Activated CD4-positive, alpha-beta T cell treated with anti-CD3 and anti-CD28 coated beads, Interleukin-2, amount 10 ng/mL, durations not matched to agents 7 days and 5 days (primary cell): ENCODE data around the gene RYR3. TPM values are rescaled to one million over a fixed set of nuclear protein-coding genes. Genes with fewer than 3 reads are reported as not detected.

Source experiments
- CTCF ChIA-PET: fragments of 350-600 bp; sonication (Branson Sonifier 250); formaldehyde crosslinking; loops from one replicate; lab custom pipeline; 2021; ENCODE audit warnings: antibody characterized with exemption; lab: Charles Lee
- POLR2A ChIA-PET: fragments of 350-600 bp; sonication (Branson Sonifier 250); formaldehyde crosslinking; loops from one replicate; lab custom pipeline; 2021; ENCODE audit warnings: antibody characterized with exemption; lab: Charles Lee
- DNase-seq: peaks from one replicate; pipeline ENCODE4 v3.0.0-alpha.2; 2020
- H3K27ac Mint-ChIP-seq: one replicate; pipeline ENCODE4 v1.8.0; 2021; ENCODE audit warnings: mild to moderate bottlenecking, moderate library complexity, mixed read lengths
- H3K27me3 Mint-ChIP-seq: one replicate; pipeline ENCODE4 v1.8.0; 2021; ENCODE audit warnings: mixed read lengths
- H3K36me3 Mint-ChIP-seq: one replicate; pipeline ENCODE4 v1.8.0; 2021; ENCODE audit warnings: low read depth, mixed read lengths
- H3K4me1 Mint-ChIP-seq: one replicate; pipeline ENCODE4 v1.8.0; 2021; ENCODE audit warnings: mixed read lengths
- H3K4me3 Mint-ChIP-seq: one replicate; pipeline ENCODE4 v1.8.0; 2021; ENCODE audit warnings: mild to moderate bottlenecking, moderate library complexity, mixed read lengths
- H3K9me3 Mint-ChIP-seq: one replicate; pipeline ENCODE4 v1.8.0; 2021; ENCODE audit warnings: mixed read lengths
- total RNA-seq, 2 experiments: library from RNA; stranded (reverse); gene quantifications; one replicate each; pipeline ENCODE4 v1.2.3, GENCODE V29; 2021

RYR3 gene
- total RNA-seq, 2 experiments from 2014 or later = not detected

DNA sequence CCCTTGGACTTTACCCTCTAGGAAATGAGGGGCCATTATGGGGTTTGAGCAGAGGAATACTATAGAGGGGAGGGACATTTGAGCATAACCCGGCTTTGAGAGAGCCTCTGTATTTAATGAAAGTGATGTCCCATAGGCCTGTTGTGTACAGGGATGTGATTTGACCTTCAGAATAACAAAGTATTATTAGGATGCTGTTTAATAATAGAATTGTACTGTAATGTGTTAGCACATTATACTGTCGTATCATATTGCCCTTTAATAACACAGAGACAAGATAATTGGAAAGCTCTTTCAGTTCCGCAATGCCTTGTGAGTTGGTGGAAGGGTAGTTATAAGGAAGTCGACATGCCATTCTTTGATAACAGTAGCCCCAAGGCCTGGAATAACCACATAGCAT, 328.3 kb downstream of the RYR3 start:
- H3K27ac Mint-ChIP-seq = no peak overlapping the region
- H3K27me3 Mint-ChIP-seq = peaks cover 12% of the 10 kb centered on the region
- no peak for DNase-seq
- H3K9me3 Mint-ChIP-seq = no peaks in the 10 kb centered on the region
- ChIA-PET CTCF (no interaction called here), POLR2A (no interaction called here)
- H3K36me3 Mint-ChIP-seq = no peaks in the 10 kb centered on the region
- no peak overlapping the region for H3K4me3 Mint-ChIP-seq
- H3K4me1 Mint-ChIP-seq = no peaks in the 10 kb centered on the region

GRCh38 chr15:33639456-33639855, 328.7 kb downstream of the RYR3 start:
- CTCF ChIA-PET = interaction anchor here (1.0 kb wide), 1 partner anchor 21 kb away, joined by 3 read pairs; no protein-coding TSS in a partner anchor
- H3K27me3 Mint-ChIP-seq = peaks cover 12% of the 10 kb centered on the region
- H3K9me3 Mint-ChIP-seq = no peaks in the 10 kb centered on the region
- H3K4me3 Mint-ChIP-seq = no peak overlapping the region
- DNase-seq = no peak
- H3K4me1 Mint-ChIP-seq = no peaks in the 10 kb centered on the region
- no peaks in the 10 kb centered on the region for H3K36me3 Mint-ChIP-seq
- no peak overlapping the region for H3K27ac Mint-ChIP-seq
- POLR2A ChIA-PET = no interaction called here

DNA sequence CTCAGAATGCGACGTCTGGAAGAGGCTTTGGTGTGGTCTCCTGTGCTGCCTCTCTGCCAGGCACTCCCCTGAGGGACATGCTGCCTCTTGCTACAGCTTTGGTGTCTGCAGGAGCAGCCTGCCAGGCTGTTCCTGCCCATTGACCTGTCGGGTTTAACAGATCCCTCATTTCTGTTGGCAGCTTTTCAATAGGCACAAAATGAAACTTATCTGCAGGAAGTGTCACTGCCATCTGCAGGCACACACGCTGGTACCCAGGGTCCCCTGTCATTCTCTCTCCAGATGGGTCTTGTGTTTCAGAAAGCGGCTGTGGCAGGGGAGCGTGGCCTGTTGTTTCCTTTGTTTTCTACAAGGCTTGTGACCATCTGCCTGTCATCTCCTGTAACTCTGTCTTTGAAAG, 329.2 kb downstream of the RYR3 start:
- POLR2A ChIA-PET = no interaction called here
- Mint-ChIP-seq H3K27me3 (peaks cover 12% of the 10 kb centered on the region), H3K4me1 (no peaks in the 10 kb centered on the region), H3K9me3 (no peaks in the 10 kb centered on the region), H3K27ac (no peak overlapping the region), H3K4me3 (no peak overlapping the region), H3K36me3 (no peaks in the 10 kb centered on the region)
- no peak for DNase-seq
- CTCF ChIA-PET = interaction anchor here (1.0 kb wide), 1 partner anchor 22 kb away, joined by 3 read pairs; no protein-coding TSS in a partner anchor

- H3K4me1 Mint-ChIP-seq = no peaks in the 10 kb centered on the region
- H3K9me3 Mint-ChIP-seq = no peaks in the 10 kb centered on the region
- H3K27ac Mint-ChIP-seq = no peak overlapping the region
- H3K27me3 Mint-ChIP-seq = peaks cover 14% of the 10 kb centered on the region
- H3K4me3 Mint-ChIP-seq = no peak overlapping the region
- ChIA-PET POLR2A (no interaction called here), CTCF (no interaction called here)
- no peak for DNase-seq
- no peaks in the 10 kb centered on the region for H3K36me3 Mint-ChIP-seq
Measured at GRCh38 chr15:33641069-33641468, 330.3 kb downstream of the RYR3 start.

DNA sequence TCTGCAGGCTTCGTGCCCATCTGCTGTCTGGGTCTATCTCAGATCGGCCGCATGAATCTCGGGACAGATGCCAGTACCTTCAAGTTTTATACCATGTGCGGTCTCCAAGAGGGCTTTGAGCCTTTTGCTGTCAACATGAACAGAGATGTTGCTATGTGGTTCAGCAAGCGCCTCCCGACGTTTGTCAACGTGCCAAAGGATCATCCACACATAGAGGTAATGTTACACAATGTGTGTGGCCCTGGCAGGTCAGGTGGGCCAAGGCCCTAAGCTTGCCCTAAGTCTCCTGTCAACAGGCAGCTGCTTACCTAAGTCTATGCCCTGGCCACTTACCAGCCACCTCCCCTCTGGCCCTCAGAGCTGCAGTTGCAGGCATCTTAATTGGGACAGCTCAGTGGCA, 333.5 kb downstream of the RYR3 start:
- Mint-ChIP-seq H3K4me3 (no peak overlapping the region), H3K27ac (no peak overlapping the region), H3K9me3 (no peaks in the 10 kb centered on the region), H3K27me3 (peaks cover 18% of the 10 kb centered on the region), H3K4me1 (no peaks in the 10 kb centered on the region), H3K36me3 (no peaks in the 10 kb centered on the region)
- ChIA-PET CTCF (interaction anchor here (0.5 to 0.7 kb wide), 2 partner anchors 45 to 558 kb away, joined by 3 read pairs; no protein-coding TSS in a partner anchor), POLR2A (no interaction called here)
- DNase-seq = no peak

GRCh38 chr15:33646744-33647143, 336.0 kb downstream of the RYR3 start:
- Mint-ChIP-seq H3K27ac (no peak overlapping the region), H3K9me3 (no peaks in the 10 kb centered on the region)
- CTCF ChIA-PET = no interaction called here

DNA sequence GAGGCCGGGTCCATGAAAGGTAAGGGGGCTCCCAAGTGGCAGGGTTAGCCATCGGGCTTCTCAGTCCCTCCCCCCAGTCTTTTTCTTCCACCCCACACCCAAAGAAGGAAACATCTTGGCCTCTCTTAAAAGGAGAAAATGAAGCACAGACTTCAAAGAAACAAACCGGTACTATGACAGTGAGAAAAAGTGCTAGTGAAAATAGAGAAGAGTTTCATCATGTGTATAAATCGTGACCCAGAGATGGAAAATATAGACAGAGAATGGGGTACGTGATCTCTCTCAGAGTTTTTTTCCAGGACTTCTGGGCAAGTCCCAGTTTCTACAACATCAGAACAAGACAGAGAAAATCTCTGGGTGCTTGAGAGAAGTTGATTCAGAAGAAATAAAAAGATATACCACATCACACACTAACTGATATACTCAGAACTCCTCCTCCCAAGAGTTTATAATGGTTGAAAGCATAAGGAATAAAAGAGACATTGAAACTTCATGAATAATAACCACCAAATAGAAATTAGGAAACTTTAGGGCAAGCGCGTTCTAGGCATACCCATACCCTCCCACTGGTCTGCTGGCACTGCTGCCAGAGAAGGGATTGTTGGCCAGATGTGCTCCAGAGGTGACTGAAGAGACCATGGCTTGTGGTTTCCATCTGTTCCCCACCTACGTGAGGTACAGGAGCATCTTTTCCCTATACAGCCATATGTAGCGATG, 338.6 kb downstream of the RYR3 start:
- ChIA-PET POLR2A (no interaction called here), CTCF (no interaction called here)
- no peak for DNase-seq
- Mint-ChIP-seq H3K4me1 (no peaks in the 10 kb centered on the region), H3K27ac (no peak overlapping the region), H3K27me3 (peaks cover 8% of the 10 kb centered on the region), H3K9me3 (no peaks in the 10 kb centered on the region), H3K36me3 (no peaks in the 10 kb centered on the region), H3K4me3 (no peak overlapping the region)

More at GRCh38 chr15:33646744-33647143, 336.0 kb downstream of the RYR3 start:
- Mint-ChIP-seq H3K4me3 (no peak overlapping the region), H3K36me3 (no peaks in the 10 kb centered on the region), H3K27me3 (peaks cover 11% of the 10 kb centered on the region), H3K4me1 (no peaks in the 10 kb centered on the region)
- POLR2A ChIA-PET = no interaction called here
- DNase-seq = no peak

DNA sequence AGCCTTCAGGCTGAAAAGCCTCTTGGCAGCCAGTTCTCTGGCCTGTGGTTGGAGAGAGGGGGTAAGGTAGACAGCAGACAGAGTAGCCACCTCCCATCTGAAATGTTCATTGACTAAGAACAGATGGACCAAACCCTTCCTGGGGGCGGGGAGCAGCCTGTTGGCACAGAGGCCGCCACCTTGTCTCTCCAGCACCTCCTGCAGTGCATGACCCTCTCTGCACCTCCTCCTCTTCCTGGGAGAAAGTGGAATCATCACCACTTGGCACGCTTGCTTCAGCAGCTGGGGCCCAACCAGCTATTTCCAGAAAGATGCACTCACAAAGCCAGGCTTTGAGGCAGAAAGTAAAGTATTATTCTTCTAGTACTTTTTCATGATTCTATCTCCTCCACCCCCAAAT, 344.1 kb downstream of the RYR3 start:
- H3K4me3 Mint-ChIP-seq = no peak overlapping the region
- POLR2A ChIA-PET = no interaction called here

DNA sequence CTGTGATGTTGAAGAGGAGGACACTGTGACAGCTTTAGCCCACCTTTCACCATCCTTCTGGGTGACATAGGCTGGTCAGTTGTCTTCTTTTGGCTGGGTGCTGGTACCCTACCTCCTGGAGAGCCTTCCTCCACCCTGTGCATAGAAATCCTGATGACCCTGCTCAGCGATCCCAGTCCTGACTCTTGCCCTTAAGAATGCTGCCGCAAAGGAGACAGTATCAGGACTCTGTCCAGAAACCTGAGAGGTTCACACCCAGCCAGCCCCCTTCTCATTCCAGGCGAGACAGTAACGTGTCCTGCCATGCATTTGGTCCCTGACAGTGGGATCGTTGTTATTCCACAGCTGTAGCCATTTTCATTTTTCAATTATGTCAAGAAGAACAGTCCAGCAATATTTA, 344.7 kb downstream of the RYR3 start:
- Mint-ChIP-seq H3K27me3 (no peaks in the 10 kb centered on the region), H3K36me3 (no peaks in the 10 kb centered on the region), H3K4me3 (no peak overlapping the region), H3K27ac (no peak overlapping the region), H3K4me1 (no peaks in the 10 kb centered on the region), H3K9me3 (no peaks in the 10 kb centered on the region)
- DNase-seq = no peak
- POLR2A ChIA-PET = no interaction called here
- CTCF ChIA-PET = interaction anchor here (1.4 kb wide), 1 partner anchor 18 kb away, joined by 3 read pairs; no protein-coding TSS in a partner anchor

More for the DNA sequence above, 344.1 kb downstream of the RYR3 start:
- CTCF ChIA-PET = interaction anchor here (1.4 kb wide), 1 partner anchor 19 kb away, joined by 3 read pairs; no protein-coding TSS in a partner anchor
- Mint-ChIP-seq H3K27ac (no peak overlapping the region), H3K27me3 (no peaks in the 10 kb centered on the region), H3K9me3 (no peaks in the 10 kb centered on the region), H3K4me1 (no peaks in the 10 kb centered on the region), H3K36me3 (no peaks in the 10 kb centered on the region)
- DNase-seq = no peak

- POLR2A ChIA-PET = no interaction called here
- no peaks in the 10 kb centered on the region for H3K27me3 Mint-ChIP-seq
- H3K9me3 Mint-ChIP-seq = no peaks in the 10 kb centered on the region
- H3K36me3 Mint-ChIP-seq = no peaks in the 10 kb centered on the region
- CTCF ChIA-PET = interaction anchor here (1.7 kb wide), 1 partner anchor 45 kb away, joined by 5 read pairs; no protein-coding TSS in a partner anchor
- no peak for DNase-seq
- no peak overlapping the region for H3K4me3 Mint-ChIP-seq
- H3K27ac Mint-ChIP-seq = no peak overlapping the region
- H3K4me1 Mint-ChIP-seq = no peaks in the 10 kb centered on the region
Measured at GRCh38 chr15:33656168-33656567, 345.4 kb downstream of the RYR3 start.

- no peak for DNase-seq
- Mint-ChIP-seq H3K4me3 (no peak overlapping the region), H3K27ac (no peak overlapping the region), H3K36me3 (no peaks in the 10 kb centered on the region), H3K4me1 (no peaks in the 10 kb centered on the region), H3K27me3 (no peaks in the 10 kb centered on the region), H3K9me3 (no peaks in the 10 kb centered on the region)
- CTCF ChIA-PET = no interaction called here
- POLR2A ChIA-PET = no interaction called here
Measured at GRCh38 chr15:33660151-33660550, 349.4 kb downstream of the RYR3 start.

DNA sequence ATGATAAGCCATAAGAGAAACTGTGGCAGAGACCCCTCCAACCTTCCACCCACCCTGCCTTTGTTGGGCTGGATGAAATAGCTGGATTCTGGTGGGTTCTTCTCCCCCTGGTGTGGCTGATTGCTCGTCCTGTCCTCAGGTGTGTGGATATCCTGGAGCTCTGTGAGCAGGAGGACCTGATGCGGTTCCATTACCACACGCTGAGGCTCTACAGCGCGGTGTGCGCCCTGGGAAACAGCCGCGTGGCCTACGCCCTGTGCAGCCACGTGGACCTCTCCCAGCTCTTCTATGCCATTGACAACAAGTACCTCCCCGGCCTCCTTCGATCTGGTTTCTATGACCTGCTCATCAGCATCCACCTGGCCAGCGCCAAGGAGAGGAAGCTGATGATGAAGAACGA, 351.2 kb downstream of the RYR3 start:
- H3K4me1 Mint-ChIP-seq = no peaks in the 10 kb centered on the region
- no peaks in the 10 kb centered on the region for H3K9me3 Mint-ChIP-seq
- ChIA-PET POLR2A (interaction anchor here (0.6 kb wide), 1 partner anchor 421 kb away, joined by 3 read pairs; no protein-coding TSS in a partner anchor), CTCF (no interaction called here)
- no peaks in the 10 kb centered on the region for H3K36me3 Mint-ChIP-seq
- H3K27ac Mint-ChIP-seq = no peak overlapping the region
- no peaks in the 10 kb centered on the region for H3K27me3 Mint-ChIP-seq
- H3K4me3 Mint-ChIP-seq = no peak overlapping the region
- no peak for DNase-seq

- H3K4me1 Mint-ChIP-seq = no peaks in the 10 kb centered on the region
- H3K27ac Mint-ChIP-seq = no peak overlapping the region
- H3K9me3 Mint-ChIP-seq = no peaks in the 10 kb centered on the region
- CTCF ChIA-PET = no interaction called here
- DNase-seq = no peak
- H3K36me3 Mint-ChIP-seq = no peaks in the 10 kb centered on the region
- H3K27me3 Mint-ChIP-seq = peaks cover 4% of the 10 kb centered on the region
- H3K4me3 Mint-ChIP-seq = no peak overlapping the region
- POLR2A ChIA-PET = no interaction called here
Measured at GRCh38 chr15:33664947-33665346, 354.2 kb downstream of the RYR3 start.
